WI38 (cell line): ENCODE data around the gene DKK3.

Source experiments
- H3K4me3 ChIP-seq: 2 replicates; pipeline ENCODE4 v1.5.1; 2011; ENCODE audit warnings: low read depth, mild to moderate bottlenecking, control low read depth, low read length
- TF ChIP-seq, protein P1 (sequence below): IDR thresholded peaks from 2 replicates; pipeline ENCODE4 v1.5.1; 2012; ENCODE audit warnings: low read depth, mild to moderate bottlenecking, control low read depth, low read length

Gene DKK3

DNA sequence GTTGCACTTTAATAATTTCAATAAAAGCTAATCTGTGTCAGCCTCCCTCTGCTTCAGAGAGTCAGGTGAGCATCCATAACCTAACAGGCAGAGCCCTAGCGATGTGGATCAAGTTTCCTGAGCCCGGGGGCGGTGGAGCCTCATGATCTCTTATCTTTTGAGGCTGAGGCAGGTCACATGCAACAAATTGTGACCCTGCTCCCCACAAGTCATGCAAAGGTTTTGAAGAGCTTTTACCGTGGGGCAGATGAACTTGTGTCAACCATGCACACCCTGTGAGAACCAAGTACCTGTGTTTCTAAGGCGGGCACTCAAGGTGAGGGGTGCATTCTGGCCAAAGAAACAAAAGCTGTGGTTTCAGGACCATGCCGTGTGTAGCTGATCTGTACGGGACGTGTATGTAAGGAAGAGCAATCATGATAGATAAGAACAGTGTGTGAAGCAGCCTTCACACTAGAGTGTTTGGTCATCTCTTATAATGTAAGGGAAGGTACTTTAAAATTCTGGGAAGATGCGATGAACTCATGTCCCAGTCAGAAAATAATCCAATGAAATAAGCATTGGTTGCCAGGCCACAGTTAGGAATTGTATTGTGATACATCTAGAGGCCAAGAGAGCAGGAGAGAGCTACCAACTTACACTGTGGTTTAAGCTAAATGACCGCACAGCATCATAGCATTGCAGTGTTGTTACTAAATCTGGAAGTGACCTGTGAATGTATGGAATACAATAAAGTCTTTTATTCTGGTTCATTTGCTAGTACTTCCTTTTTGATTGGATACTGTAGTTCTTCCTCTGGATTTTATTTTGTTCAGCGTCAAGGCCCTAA is 49.8 kb downstream of the DKK3 start:
- TF ChIP-seq, protein P1, sequence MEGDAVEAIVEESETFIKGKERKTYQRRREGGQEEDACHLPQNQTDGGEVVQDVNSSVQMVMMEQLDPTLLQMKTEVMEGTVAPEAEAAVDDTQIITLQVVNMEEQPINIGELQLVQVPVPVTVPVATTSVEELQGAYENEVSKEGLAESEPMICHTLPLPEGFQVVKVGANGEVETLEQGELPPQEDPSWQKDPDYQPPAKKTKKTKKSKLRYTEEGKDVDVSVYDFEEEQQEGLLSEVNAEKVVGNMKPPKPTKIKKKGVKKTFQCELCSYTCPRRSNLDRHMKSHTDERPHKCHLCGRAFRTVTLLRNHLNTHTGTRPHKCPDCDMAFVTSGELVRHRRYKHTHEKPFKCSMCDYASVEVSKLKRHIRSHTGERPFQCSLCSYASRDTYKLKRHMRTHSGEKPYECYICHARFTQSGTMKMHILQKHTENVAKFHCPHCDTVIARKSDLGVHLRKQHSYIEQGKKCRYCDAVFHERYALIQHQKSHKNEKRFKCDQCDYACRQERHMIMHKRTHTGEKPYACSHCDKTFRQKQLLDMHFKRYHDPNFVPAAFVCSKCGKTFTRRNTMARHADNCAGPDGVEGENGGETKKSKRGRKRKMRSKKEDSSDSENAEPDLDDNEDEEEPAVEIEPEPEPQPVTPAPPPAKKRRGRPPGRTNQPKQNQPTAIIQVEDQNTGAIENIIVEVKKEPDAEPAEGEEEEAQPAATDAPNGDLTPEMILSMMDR = no peak
- no peak overlapping the region for H3K4me3 ChIP-seq

DNA sequence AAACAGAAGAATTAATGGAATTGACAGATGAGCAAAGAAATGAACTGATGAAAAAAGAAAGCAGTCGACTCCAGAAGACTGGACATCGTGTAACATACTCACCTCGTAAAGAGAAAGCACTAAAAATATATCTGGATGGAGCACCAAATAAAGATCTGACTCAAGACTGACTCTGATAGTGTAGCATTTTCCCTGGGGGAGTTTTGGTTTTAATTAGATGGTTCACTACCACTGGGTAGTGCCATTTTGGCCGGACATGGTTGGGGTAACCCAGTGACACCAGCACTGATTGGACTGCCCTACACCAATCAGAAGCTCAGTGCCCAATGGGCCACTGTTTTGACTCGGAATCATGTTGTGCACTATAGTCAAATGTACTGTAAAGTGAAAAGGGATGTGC is 52.4 kb downstream of the DKK3 start:
- TF ChIP-seq, protein P1 = no peak
- H3K4me3 ChIP-seq = no peak overlapping the region

DNA sequence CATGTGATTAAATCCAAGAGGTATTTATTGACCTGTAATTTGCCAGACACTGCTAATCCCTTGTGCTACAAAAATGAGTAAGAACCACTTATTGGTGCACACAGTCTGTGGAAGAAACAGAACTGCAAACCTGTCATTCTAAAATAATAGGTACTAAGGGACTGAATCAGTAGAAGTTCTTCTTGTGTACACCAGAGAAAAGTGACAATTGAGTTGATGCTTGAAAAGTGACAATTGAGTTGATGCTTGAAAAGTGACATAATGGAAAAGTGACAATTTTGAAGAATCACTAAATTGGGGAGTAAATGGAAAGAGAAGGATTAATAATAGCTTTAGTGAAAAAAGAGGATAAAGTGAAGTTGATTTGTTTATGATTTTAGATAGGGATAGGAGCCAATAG is 56.4 kb downstream of the DKK3 start:
- TF ChIP-seq, protein P1 = no peak
- no peak overlapping the region for H3K4me3 ChIP-seq

DNA sequence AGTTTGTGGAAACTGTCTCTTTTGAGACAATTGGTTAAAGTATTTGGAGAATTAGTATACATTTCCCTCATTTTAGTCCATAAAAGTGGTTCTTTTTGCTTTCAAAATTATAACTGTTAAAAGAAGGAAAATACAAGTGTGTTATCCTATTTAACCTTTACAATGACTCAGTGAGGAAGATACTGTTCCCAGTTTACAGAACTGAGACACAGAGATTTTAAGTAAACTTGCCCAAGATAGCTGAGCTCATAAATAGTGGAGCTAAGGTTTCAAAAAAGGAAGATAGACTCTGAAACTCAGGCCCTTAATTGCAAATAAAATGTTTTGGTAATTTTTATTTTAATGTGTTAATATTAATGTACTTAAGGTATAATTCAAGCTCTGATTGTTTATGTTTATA is 58.9 kb downstream of the DKK3 start:
- TF ChIP-seq, protein P1 = no peak

DNA sequence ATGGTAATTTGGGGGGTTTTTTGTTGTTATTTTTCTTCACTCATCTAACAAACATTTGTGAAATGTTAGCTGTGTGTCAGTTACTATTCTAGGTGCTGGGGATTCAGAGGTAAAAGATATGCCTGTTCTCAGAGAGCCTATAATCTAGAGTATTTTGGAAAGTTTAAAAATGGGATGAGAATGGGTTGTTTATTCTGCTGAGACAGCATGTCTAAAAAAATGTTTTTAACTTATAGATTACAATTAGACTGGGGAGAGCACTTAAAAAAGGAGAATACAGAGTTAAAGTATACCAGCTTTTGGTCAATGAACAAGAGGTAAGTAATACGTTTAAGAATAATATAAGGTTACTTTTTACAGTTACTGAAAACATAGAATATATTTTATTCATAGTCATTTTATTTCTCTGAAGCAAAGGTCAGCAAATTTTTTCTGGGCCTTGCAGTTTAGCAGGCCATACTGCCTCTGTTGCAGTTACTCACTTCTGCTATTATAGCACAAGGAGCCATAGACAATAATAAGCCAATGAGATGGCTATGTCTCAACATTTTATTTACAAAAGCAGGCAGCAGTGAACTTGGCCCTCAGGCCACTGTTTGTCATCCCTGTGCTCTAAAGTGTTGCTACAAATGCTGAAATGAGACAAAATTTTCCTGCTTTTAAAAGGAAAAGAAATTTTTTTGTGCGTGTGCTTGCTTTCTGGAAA is 60.0 kb downstream of the DKK3 start:
- H3K4me3 ChIP-seq = no peak overlapping the region
- TF ChIP-seq, protein P1 = no peak

More for the DNA sequence above, 58.9 kb downstream of the DKK3 start:
- no peak overlapping the region for H3K4me3 ChIP-seq

DNA sequence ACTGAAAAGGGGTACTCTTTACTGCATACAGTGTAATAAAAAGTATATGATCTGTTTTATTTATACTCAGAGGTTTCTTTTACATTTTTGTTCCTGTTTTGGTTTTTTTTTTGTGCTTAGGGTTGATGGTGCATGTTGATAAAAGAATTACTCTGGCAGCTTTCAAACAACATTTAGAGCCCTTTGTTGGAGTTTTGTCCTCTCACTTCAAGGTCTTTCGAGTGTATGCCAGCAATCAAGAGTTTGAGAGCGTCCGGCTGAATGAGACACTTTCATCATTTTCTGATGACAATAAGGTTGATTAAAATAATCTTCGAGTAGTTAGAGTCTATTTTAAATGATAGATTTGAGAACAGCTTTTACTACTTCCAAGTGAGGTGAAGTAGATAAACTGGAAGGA is 60.6 kb downstream of the DKK3 start:
- TF ChIP-seq, protein P1 = no peak
- no peak overlapping the region for H3K4me3 ChIP-seq

DNA sequence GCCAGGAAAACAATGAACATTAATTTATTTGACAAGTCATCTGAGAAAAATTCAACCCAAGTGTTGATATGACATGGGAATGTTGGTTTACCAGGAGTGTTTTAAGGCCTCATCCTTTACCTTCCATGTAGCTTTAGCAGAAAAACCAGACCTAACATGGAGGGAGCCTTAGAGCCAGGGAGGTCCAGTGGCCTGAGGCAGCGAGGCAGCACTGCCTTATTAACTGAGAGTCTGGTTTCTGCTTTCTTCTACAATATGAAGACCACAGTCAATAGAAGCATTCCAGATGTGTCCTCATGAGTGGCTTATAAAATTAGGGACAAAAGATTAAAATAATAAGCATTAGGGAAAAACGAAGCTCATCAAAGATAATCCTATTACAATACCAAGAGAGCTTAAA is 61.5 kb downstream of the DKK3 start:
- H3K4me3 ChIP-seq = no peak overlapping the region
- TF ChIP-seq, protein P1 = no peak
